Measurements from ENCODE around the gene CDYL.

CDYL gene

DNA sequence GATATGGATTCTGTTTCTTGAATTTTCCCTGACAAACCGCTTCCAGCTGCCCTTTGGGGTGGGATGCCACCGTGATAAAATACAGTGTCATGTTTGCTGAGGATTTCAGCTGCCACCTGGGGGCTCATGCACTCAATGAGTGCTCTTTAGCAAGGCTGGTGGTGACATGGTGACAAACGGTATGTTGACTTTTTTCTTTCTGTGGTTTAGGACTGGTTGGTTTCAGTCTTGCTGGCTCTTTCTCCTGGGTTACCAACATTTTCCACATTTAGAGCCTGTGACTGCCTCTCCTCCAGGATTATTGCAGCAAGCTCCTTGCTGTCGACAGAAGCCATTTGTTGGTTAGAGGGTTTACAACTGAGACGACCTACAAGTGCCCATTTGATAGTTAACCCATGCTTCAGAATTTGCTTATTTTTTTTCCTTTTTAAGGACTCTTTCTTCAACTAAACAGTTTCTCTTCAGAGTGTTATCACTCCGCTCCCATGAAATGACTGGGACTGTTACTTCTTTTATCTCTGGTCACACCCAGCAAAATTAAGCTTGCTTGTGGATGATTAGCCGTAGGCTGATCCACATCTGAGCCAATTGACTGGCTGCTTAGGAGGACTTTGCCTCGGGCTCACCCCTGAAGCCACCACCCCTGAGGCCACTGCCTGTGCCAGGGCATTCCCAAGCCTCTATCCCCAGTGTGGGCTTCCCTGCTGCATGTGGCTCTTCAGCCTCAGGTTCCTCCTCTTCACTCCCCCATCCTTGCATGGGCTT is 48.4 kb upstream of the CDYL start:
- no peaks in the 10 kb centered on the region for H3K9me3 ChIP-seq (ENCODE audit: low read length)
- no peak overlapping the region for H2AFZ ChIP-seq (ENCODE audit: low read length)
- H3K9ac ChIP-seq (ENCODE audit: low read length): no peak overlapping the region
- no peak for TF ChIP-seq EZH2 (IDR thresholded peaks at IDR 0.05; ENCODE audit: borderline replicate concordance, low read length)
- TF ChIP-seq, protein P1, sequence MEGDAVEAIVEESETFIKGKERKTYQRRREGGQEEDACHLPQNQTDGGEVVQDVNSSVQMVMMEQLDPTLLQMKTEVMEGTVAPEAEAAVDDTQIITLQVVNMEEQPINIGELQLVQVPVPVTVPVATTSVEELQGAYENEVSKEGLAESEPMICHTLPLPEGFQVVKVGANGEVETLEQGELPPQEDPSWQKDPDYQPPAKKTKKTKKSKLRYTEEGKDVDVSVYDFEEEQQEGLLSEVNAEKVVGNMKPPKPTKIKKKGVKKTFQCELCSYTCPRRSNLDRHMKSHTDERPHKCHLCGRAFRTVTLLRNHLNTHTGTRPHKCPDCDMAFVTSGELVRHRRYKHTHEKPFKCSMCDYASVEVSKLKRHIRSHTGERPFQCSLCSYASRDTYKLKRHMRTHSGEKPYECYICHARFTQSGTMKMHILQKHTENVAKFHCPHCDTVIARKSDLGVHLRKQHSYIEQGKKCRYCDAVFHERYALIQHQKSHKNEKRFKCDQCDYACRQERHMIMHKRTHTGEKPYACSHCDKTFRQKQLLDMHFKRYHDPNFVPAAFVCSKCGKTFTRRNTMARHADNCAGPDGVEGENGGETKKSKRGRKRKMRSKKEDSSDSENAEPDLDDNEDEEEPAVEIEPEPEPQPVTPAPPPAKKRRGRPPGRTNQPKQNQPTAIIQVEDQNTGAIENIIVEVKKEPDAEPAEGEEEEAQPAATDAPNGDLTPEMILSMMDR (IDR thresholded peaks at IDR 0.05; ENCODE audit: low read length): peak; percentile 22; the same call in 1 of the 2 replicates
- no peaks in the 10 kb centered on the region for H3K36me3 ChIP-seq (ENCODE audit: insufficient read depth, low read length)
- H3F3A ChIP-seq (ENCODE audit: insufficient read depth, low read length): no peaks in the 10 kb centered on the region
- no peaks in the 10 kb centered on the region for H4K20me1 ChIP-seq (ENCODE audit: insufficient read depth, low read length)
- H3K4me3 ChIP-seq (ENCODE audit: low read depth, low read length, poor library complexity, severe bottlenecking): no peak overlapping the region
- no peak overlapping the region for H3K4me2 ChIP-seq (ENCODE audit: low read length)
- no peaks in the 10 kb centered on the region for H3K27me3 ChIP-seq (ENCODE audit: insufficient read depth, low read length)
- no peaks in the 10 kb centered on the region for H3K79me2 ChIP-seq (ENCODE audit: insufficient read depth, low read length)
- H3K9me2 ChIP-seq (ENCODE audit: low read depth, low read length): no peaks in the 10 kb centered on the region
- no peak overlapping the region for H3K27ac ChIP-seq (ENCODE audit: low read depth, low read length, poor library complexity, severe bottlenecking)
- H3K4me1 ChIP-seq (ENCODE audit: insufficient read depth, low read length, severe bottlenecking): no peaks in the 10 kb centered on the region

DNA sequence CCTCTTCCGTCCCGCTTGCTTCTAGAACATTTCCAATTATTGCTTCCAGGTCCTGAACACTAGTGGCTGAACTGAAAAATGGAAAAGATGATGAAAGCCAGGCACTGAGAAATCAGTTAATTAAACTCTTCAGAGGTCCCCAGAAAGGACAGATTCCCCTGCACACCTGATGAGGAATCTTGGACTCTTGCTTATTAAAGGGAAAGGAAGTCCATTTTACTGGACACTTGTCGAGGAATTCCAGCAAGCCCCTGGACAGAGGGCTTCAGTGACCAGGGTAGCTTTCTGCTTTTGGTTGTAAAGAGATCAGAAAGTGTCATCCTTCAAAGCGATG is 47.8 kb upstream of the CDYL start:
- Histone ChIP-seq H3K27ac (ENCODE audit: low read depth, low read length, poor library complexity, severe bottlenecking) (no peak overlapping the region), H3F3A (ENCODE audit: insufficient read depth, low read length) (no peaks in the 10 kb centered on the region), H3K79me2 (ENCODE audit: insufficient read depth, low read length) (no peaks in the 10 kb centered on the region), H3K9ac (ENCODE audit: low read length) (no peak overlapping the region), H3K9me3 (ENCODE audit: low read length) (no peaks in the 10 kb centered on the region), H3K27me3 (ENCODE audit: insufficient read depth, low read length) (no peaks in the 10 kb centered on the region), H2AFZ (ENCODE audit: low read length) (no peak overlapping the region), H3K9me2 (ENCODE audit: low read depth, low read length) (no peaks in the 10 kb centered on the region), H4K20me1 (ENCODE audit: insufficient read depth, low read length) (no peaks in the 10 kb centered on the region), H3K4me1 (ENCODE audit: insufficient read depth, low read length, severe bottlenecking) (no peaks in the 10 kb centered on the region), H3K36me3 (ENCODE audit: insufficient read depth, low read length) (no peaks in the 10 kb centered on the region), H3K4me3 (ENCODE audit: low read depth, low read length, poor library complexity, severe bottlenecking) (no peak overlapping the region), H3K4me2 (ENCODE audit: low read length) (no peak overlapping the region)
- TF ChIP-seq, protein P1 (IDR thresholded peaks at IDR 0.05; ENCODE audit: low read length): no peak
- no peak for TF ChIP-seq EZH2 (IDR thresholded peaks at IDR 0.05; ENCODE audit: borderline replicate concordance, low read length)

DNA sequence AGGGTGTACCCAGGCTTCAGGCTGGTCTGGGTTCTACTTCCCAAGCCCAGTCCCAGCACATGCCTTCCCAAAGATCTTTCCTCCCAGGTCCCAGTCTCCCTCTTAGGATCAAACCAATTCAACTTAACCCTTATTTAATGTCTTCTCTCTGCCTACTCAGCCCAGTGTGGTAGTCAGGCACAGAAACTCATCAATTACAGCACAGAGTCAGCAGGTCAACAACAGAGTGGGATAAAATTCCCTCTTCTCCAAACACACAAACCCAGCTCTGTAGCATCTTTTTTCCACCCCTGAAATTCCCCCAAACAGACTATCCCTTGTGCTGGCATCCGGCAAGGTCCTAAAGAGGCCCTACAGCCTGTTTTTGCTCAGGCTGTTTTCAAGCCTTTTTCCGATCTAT is 47.3 kb upstream of the CDYL start:
- Histone ChIP-seq H3K27me3 (ENCODE audit: insufficient read depth, low read length) (no peaks in the 10 kb centered on the region), H3F3A (ENCODE audit: insufficient read depth, low read length) (no peaks in the 10 kb centered on the region), H3K9me3 (ENCODE audit: low read length) (no peaks in the 10 kb centered on the region), H3K4me1 (ENCODE audit: insufficient read depth, low read length, severe bottlenecking) (no peaks in the 10 kb centered on the region), H3K79me2 (ENCODE audit: insufficient read depth, low read length) (no peaks in the 10 kb centered on the region), H3K36me3 (ENCODE audit: insufficient read depth, low read length) (no peaks in the 10 kb centered on the region), H3K9ac (ENCODE audit: low read length) (no peak overlapping the region), H4K20me1 (ENCODE audit: insufficient read depth, low read length) (no peaks in the 10 kb centered on the region), H3K27ac (ENCODE audit: low read depth, low read length, poor library complexity, severe bottlenecking) (no peak overlapping the region), H3K9me2 (ENCODE audit: low read depth, low read length) (no peaks in the 10 kb centered on the region), H2AFZ (ENCODE audit: low read length) (no peak overlapping the region), H3K4me2 (ENCODE audit: low read length) (no peak overlapping the region), H3K4me3 (ENCODE audit: low read depth, low read length, poor library complexity, severe bottlenecking) (no peak overlapping the region)
- TF ChIP-seq EZH2 (IDR thresholded peaks at IDR 0.05; ENCODE audit: borderline replicate concordance, low read length): no peak
- TF ChIP-seq, protein P1 (IDR thresholded peaks at IDR 0.05; ENCODE audit: low read length): no peak
